ENCODE measurements around the gene CC2D2A. TPM values are rescaled to one million over a fixed set of nuclear protein-coding genes. Genes with fewer than 3 reads are reported as not detected.
A peak's percentile ranks its signal among the peaks of the same experiment; 100 is the strongest.

Gene CC2D2A
- total RNA-seq, 1 experiment from 2014 or later: 10.1 TPM

DNA sequence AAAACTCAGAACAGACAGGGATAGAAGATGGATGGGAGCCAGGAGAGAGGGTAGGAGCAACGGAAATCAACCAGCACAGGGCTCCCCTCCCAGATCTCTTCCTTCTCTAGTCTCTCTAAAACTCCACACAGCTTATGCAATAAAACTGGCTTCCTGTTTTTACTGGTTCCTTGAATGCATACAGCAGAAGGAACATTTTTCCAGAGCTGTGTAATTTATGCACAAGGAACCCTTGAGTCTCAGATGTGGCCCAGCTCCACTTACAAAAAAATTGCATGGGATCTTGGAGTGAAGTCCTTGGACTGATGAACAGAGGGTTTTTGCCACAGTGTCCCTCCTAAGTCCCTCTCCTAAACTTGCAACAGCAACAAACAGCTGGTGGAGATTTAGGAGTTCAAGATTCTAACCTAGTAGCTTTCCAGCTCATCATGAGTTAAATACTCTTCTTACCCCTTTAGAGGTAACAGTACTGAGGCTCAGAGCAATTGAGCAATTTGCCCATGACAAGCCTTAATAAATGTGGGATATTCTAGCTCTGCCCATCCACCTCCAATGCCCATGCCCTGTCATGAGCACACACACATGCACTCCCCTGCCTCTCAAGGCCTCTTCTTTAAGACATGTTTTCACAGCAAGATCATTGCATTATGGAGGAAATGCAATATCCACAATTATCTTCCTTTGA, 18.4 kb upstream of the CC2D2A start:
- Histone ChIP-seq H3K36me3 (no peaks in the 10 kb centered on the region), H3K4me1 (peaks cover 30% of the 10 kb centered on the region), H3K9me3 (replicated peaks) (0 out of 2 replicates have a peak, but pooled peaks cover 3% of the 10 kb centered on the region), H3K4me3 (no peak overlapping the region), H3K27ac (peak overlapping the region; percentile 70), H3K27me3 (no peaks in the 10 kb centered on the region)
- DNase-seq: no peak

DNA sequence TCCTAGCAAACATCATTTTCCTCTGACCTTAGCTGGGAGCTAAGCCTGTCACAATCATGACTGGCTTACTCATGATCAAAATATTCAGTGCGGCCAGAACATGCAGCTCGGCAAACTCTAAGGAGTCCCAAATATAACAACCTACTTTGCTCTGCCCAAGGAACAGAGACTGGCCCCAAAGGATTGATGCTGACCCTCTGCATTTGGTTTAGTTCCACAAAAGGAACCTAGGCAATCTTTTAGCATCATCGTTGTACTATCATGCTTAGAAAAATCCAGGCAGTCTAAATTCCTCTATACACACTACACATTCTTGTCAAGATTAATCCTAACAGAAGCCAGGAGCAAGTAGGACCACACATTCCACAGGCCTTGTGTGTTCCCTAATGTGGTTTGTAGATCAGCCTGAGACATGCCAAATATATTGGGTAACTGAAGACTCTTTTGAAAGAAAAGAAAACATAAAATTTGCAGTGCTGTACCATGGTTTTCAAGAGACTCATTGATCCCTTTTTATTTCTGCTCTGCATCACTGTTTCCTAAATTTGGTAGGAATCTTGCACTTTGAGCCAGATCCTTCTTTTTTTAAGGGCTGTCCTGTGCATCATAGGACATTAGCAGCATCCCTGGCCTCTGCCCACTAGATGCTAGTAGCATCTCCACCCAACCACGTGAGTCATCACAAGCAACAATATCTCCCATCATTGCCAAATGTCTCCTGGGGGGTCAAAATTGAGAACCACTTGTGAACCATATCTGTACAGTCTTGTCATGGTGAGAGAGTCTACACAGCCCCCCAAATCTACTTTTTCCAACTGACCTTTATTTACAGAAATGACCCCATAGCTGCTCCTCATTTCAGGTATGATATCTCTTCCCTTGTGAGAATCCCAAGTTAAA, 17.6 kb upstream of the CC2D2A start:
- H3K4me1 ChIP-seq: peaks cover 30% of the 10 kb centered on the region
- 0 out of 2 replicates have a peak, but pooled peaks cover 3% of the 10 kb centered on the region for H3K9me3 ChIP-seq (replicated peaks)
- no peak overlapping the region for H3K4me3 ChIP-seq
- H3K27me3 ChIP-seq: no peaks in the 10 kb centered on the region
- H3K27ac ChIP-seq: peak overlapping the region; percentile 70
- no peaks in the 10 kb centered on the region for H3K36me3 ChIP-seq
- peak; percentile 58 to 60 for DNase-seq

DNA sequence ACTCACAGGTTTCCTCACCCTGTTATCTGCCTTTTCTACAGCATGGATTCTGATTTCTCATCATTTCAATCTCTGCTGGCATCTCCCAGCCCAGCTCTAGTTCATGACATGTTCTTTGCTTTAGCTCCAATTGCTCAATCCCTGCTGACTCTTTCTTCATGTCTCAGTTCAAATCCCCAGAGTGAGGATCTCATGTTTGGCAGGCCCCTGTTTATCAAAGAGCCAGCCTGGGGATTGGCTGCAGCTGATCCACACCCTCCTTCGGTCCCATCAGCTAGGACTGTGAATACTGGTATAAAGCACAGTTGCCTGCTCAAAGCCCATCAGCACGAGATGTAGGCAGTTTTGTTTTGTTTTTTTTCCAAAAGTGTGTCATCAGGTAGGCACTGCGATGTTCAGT, 14.4 kb upstream of the CC2D2A start:
- H3K36me3 ChIP-seq: no peaks in the 10 kb centered on the region
- H3K9me3 ChIP-seq (replicated peaks): no peaks in the 10 kb centered on the region
- no peak overlapping the region for H3K4me3 ChIP-seq
- DNase-seq: no peak
- no peaks in the 10 kb centered on the region for H3K27me3 ChIP-seq
- peaks cover 30% of the 10 kb centered on the region for H3K4me1 ChIP-seq
- H3K27ac ChIP-seq: no peak overlapping the region

DNA sequence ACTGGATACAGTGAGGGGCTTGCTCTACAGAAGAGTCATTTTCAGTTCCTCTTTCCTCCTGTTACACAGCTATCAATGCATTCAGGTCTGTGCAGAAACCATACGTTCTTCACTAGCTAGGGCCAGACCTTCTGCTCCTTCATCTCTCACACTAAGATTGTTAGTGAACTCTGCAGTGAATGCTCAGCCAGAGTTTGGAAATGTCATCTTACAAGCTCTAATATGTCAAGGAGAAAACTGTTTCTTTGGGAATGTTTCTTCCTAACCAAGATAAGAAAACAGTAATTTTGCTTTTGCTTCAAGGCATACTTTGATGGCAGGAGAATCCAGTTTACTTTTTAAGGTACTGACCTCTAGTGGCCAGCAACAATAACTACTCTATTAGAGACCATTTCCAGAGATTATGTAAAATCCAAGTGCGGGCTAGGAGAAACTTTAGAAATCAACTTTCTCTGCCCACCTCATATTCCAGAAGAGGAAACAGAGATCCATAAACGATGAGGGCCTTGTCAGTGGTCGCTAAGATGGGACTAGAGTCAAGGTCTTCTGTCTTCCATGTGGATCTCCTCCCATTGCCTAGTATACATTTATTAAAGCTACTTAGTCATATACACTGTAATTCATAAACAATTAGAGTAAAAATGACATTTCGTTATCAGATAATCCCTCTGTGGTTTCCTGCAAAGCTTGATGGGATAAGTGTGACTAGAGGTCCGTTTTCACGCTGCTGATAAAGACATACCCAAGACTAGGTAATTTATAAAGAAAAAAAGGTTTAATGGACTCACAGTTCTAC, 12.1 kb upstream of the CC2D2A start:
- Histone ChIP-seq H3K27me3 (no peaks in the 10 kb centered on the region), H3K27ac (no peak overlapping the region), H3K4me3 (no peak overlapping the region), H3K36me3 (no peaks in the 10 kb centered on the region), H3K9me3 (replicated peaks) (no peaks in the 10 kb centered on the region), H3K4me1 (peaks cover 12% of the 10 kb centered on the region)
- peak in 1 of 2 experiments; percentile 59 for DNase-seq

DNA sequence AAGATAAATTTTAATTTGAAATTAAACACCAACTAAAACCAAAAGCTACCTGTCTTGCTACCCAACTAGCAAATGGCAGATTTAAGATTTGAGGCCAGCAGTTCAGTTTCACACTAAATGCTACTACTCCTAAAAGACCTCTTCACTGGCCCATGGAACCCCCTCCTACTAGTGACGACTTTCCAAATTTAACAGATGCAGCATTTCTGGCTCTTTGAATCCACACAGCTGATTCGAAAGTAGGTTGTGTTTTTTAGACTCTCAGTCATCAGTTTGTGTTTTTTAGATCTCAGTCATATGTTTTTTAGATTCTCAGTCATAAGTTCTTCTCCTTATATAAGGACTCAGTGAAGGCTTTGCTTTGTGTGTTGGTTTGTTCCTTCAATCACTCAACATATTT, 11.1 kb upstream of the CC2D2A start:
- Histone ChIP-seq H3K4me1 (0 out of 2 replicates have a peak, but pooled peaks cover 4% of the 10 kb centered on the region), H3K27me3 (no peaks in the 10 kb centered on the region), H3K4me3 (no peak overlapping the region), H3K27ac (no peak overlapping the region), H3K9me3 (replicated peaks) (no peaks in the 10 kb centered on the region), H3K36me3 (no peaks in the 10 kb centered on the region)
- DNase-seq: no peak

DNA sequence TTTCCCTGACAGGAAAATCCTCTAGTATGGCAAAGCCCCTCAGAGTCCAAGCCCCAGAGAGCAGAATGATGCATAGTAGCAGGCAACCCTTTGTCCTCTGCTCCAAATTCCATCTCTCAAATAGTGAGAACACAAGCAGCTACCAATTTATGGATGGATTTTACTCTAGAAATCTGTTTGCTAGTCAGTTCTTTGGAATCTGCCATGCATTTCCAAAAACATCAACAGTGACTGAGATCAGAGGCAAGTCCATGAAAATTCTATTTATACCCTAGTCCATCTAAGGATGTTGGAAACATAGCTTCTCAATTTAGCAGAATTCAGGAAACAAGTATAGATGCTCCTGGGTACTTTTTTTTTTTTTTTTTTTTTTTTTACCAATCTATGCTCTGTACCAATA, 10.0 kb upstream of the CC2D2A start:
- H3K27me3 ChIP-seq: no peaks in the 10 kb centered on the region
- H3K4me1 ChIP-seq: 0 out of 2 replicates have a peak, but pooled peaks cover 3% of the 10 kb centered on the region
- H3K9me3 ChIP-seq (replicated peaks): no peaks in the 10 kb centered on the region
- no peak for DNase-seq
- no peaks in the 10 kb centered on the region for H3K36me3 ChIP-seq
- no peak overlapping the region for H3K27ac ChIP-seq
- no peak overlapping the region for H3K4me3 ChIP-seq

DNA sequence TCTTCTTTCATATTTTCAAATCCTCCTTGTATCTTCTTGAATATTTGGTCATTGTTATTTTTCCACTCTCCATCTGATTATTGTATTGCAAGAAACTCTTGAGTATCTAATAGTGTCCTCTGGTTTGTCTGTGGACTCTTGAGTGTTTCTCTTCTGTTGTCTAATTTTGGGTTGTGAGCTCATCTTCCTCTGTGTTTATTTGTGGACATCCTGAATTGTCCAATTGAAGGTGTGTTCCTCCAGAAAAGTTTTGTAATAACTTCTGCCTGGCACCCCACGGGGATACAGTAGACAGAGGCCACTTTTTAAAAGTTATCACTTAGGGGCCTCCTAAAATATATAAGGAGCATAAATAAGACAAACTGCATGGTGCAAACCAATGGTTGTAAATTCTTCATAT, 3.1 kb upstream of the CC2D2A start:
- no peak overlapping the region for H3K4me3 ChIP-seq
- H3K27me3 ChIP-seq: no peaks in the 10 kb centered on the region
- H3K4me1 ChIP-seq: no peaks in the 10 kb centered on the region
- no peak for DNase-seq
- H3K36me3 ChIP-seq: no peaks in the 10 kb centered on the region
- no peak overlapping the region for H3K27ac ChIP-seq
- H3K9me3 ChIP-seq (replicated peaks): no peaks in the 10 kb centered on the region

DNA sequence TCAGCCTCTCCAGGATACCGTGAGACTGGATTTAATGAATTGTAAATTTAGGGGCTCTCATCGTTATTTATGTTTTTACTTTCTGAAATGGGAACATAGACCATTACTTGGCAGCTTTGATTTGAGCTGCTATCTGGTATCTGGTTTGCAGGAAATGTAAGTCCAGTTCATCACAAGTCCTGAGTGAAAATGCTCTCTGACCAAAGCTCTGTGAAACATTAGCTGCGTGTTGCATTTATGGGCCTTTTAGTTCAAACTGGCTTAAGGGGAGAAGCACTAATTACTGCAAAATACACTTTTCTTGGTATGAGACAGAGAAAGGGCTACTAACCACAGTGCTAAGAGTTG, 420 bp downstream of the CC2D2A start:
- Histone ChIP-seq H3K27me3 (no peaks in the 10 kb centered on the region), H3K4me3 (peak overlapping the region; percentile 6; the same call in 1 of the 2 replicates), H3K4me1 (no peaks in the 10 kb centered on the region), H3K36me3 (no peaks in the 10 kb centered on the region), H3K27ac (no peak overlapping the region), H3K9me3 (replicated peaks) (no peaks in the 10 kb centered on the region)
- no peak for DNase-seq

DNA sequence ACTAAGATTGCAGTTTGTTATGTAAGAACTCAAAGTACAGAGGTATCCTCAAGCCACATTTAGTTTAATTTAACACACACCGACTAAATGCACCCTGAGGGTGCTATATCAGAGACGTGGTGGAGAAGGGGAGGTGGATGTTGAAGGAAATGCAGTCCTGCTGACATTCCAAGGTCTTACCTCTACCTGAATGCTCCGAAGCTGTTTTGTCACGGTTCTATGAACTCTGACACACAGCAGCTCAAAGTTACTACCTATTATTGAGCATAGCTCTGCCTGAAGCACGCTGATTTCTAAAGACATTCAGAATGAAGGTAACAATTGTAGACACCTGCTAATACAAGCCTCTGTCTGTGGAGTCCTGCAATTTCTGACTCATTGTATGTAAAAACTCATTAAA, 6.7 kb downstream of the CC2D2A start:
- Histone ChIP-seq H3K36me3 (no peaks in the 10 kb centered on the region), H3K9me3 (replicated peaks) (no peaks in the 10 kb centered on the region), H3K4me3 (no peak overlapping the region), H3K4me1 (0 out of 2 replicates have a peak, but pooled peaks cover 3% of the 10 kb centered on the region), H3K27me3 (no peaks in the 10 kb centered on the region), H3K27ac (no peak overlapping the region)
- no peak for DNase-seq

DNA sequence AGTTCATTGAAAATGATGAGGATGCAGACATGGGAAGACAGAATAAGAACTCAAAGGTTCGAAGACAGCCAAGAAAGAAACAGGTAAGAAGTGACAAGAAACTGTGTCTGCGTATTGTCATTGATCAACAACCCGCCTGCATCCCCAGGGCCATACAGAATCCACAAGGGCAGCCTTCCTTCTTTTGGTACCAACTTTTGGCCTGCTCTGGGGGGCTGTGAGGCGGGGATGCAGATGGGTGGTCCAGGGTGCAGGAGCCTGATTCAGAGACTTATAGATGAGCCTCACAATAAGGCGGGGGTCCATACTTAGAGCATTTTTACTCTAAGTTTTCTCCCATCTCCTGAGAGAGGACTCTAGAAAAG, 9.0 kb downstream of the CC2D2A start:
- no peaks in the 10 kb centered on the region for H3K27me3 ChIP-seq
- H3K27ac ChIP-seq: no peak overlapping the region; the same call in 1 of the 2 replicates
- H3K4me1 ChIP-seq: 0 out of 2 replicates have a peak, but pooled peaks cover 3% of the 10 kb centered on the region
- H3K36me3 ChIP-seq: no peaks in the 10 kb centered on the region
- H3K4me3 ChIP-seq: peak overlapping the region; percentile 63
- H3K9me3 ChIP-seq (replicated peaks): no peaks in the 10 kb centered on the region
- DNase-seq: no peak

DNA sequence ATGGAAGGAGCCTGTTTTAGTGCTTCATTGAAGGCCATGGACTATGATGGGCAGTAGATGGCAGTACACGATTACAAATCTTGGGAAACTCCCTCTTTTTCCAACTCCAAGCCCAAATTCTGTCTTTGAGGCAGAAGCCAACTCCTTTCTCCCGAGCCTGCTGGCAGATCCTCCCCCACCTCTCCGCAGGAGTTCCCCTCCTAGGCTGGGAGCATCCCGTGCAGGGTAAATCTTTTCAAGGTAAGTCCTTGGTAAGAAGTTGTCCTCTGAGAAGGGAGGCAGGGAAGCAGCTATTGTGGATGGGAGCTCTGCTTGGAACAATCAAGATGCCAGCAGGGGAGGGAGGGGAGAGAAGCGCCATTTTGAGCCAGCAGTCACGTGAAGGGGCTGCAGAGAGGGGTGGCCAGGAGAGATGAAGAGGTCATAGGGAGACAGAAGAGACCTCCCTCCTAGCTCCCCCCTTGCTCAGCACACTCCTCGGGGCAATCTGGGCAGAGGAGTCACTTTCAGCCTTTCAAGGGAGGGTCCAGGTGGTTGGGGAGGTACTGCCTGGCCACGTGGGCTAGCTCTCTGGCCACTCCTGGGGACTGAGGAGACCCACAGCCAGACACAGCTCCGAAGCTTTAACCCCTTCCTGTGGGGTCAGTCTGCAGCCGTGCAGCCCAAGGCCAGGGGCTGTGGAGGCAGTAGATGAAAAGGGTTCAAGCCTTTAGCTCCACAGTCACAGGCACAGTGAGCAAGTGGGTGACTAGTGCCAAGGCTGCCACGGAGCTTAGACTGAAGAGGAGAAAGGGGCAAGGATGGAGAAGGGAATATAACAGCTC, 9.6 kb downstream of the CC2D2A start:
- H3K4me3 ChIP-seq: peak overlapping the region; percentile 63
- no peaks in the 10 kb centered on the region for H3K36me3 ChIP-seq
- no peaks in the 10 kb centered on the region for H3K27me3 ChIP-seq
- H3K4me1 ChIP-seq: 0 out of 2 replicates have a peak, but pooled peaks cover 3% of the 10 kb centered on the region
- H3K27ac ChIP-seq: peak overlapping the region; percentile 72
- peak; percentile 89 to 93 for DNase-seq
- no peaks in the 10 kb centered on the region for H3K9me3 ChIP-seq (replicated peaks)

DNA sequence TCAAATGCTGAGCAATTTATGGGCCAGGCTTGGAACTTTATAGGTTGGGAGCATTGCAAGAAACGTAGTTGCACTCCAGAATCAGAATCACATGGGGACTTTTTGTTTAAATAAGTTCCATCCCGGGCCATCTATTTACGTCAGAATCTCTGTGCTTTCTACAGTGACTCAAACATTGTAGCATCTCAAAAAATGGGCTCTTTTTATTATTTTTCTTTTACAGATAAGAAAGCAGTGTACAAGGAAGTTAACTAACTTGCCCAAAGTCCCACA, 10.2 kb downstream of the CC2D2A start:
- H3K27me3 ChIP-seq: no peaks in the 10 kb centered on the region
- DNase-seq: no peak
- no peaks in the 10 kb centered on the region for H3K36me3 ChIP-seq
- 0 out of 2 replicates have a peak, but pooled peaks cover 3% of the 10 kb centered on the region for H3K4me1 ChIP-seq
- H3K9me3 ChIP-seq (replicated peaks): no peaks in the 10 kb centered on the region
- H3K27ac ChIP-seq: peak overlapping the region; percentile 72; the same call in 1 of the 2 replicates
- peak overlapping the region; percentile 63 for H3K4me3 ChIP-seq

DNA sequence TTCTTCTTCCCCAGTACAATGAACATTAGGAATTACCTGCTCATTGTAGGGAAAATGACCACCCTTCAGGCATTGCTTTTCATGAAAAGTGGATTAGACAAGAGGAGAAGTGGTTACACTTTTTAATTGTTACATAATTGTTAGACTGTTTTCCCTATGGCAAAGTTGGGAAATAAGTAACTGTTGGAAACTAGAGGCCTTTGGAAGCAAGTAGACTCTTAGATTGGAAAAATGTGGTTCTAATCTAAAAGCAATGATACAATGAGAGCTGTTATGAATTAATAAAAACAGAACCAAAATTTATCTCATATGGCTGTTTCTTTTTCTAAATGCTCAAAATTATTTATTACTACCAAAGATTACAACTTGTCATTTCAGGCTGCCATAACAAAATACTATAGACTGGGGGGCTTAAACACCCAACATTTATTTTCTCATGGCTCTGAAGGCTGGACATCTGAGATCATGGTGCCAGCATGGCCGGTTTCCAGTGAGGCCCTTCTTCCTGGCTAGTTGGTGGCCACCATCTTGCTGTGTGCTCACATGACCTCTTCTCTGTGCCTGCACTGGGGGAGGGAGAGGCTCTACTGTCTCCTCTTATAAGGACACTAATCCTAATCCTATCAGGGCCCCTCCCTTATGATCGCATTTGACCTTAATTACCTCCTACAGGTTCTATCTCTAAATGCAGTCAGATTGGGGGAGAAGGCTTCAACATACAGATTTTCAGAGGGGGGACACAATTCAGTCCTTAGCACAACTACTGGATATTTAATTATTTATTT, 12.5 kb downstream of the CC2D2A start:
- Histone ChIP-seq H3K36me3 (no peaks in the 10 kb centered on the region; the same call in 1 of the 2 replicates), H3K27me3 (no peaks in the 10 kb centered on the region), H3K4me1 (0 out of 2 replicates have a peak, but pooled peaks cover 3% of the 10 kb centered on the region), H3K4me3 (no peak overlapping the region), H3K27ac (no peak overlapping the region), H3K9me3 (replicated peaks) (no peaks in the 10 kb centered on the region)
- DNase-seq: no peak
